Measurements from ENCODE around the gene FXYD4.

GRCh38 chr10:43373461-43373860 lies 2.0 kb downstream of the FXYD4 start:
- TF ChIP-seq CTCF (IDR thresholded peaks at IDR 0.05) (no peak), POLR2A (IDR thresholded peaks at IDR 0.05) (no peak)
